ENCODE measurements around the gene PELI3.

DNA sequence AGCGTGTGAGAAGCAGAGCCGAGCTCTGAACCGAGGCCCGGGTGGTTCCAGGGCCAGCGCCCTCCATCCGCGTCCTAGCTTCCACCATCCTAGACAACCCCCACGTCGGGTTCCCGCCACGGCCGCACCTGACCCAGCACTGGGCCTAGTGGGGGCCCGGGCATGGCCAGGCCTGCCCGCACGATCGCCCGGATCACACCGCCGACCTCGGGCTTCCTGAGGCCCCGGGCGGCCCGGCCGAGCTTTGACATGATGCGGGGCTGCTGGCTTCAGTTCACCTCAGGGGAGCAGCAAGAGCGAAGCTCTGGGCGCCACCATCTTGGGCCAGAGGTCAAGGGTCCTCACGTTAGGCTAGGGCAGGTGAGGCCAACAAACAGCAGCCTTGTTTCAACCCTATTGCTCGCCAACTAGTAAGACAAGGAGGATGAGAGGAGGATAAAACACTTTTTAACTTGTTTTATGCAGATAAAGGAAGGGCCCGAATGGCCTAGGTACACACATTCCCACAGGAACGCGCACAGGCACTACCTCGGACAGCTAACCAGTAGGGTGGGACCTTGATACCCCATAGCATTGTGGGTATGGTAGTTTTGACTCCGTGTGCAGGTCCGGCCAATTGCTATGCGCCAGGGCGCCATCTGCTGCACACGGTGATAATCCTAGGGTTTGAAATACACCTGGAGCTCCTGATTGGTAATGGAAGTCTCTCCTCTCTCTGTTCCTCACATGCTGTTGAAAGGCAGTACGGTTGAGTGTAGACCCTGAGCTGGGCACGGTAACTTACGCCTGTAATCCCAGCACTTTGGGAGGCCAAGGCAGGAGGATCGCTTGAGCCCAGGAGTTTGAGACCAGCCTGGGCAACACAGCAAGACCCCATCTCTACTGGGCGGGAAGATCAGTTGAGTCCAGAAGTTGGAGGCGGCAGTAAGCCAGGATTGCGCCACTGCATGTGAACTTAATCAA lies 27.9 kb upstream of the PELI3 start, which contains the start of gene MRPL11:
- TF ChIP-seq, protein P1, sequence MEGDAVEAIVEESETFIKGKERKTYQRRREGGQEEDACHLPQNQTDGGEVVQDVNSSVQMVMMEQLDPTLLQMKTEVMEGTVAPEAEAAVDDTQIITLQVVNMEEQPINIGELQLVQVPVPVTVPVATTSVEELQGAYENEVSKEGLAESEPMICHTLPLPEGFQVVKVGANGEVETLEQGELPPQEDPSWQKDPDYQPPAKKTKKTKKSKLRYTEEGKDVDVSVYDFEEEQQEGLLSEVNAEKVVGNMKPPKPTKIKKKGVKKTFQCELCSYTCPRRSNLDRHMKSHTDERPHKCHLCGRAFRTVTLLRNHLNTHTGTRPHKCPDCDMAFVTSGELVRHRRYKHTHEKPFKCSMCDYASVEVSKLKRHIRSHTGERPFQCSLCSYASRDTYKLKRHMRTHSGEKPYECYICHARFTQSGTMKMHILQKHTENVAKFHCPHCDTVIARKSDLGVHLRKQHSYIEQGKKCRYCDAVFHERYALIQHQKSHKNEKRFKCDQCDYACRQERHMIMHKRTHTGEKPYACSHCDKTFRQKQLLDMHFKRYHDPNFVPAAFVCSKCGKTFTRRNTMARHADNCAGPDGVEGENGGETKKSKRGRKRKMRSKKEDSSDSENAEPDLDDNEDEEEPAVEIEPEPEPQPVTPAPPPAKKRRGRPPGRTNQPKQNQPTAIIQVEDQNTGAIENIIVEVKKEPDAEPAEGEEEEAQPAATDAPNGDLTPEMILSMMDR (conservative IDR thresholded peaks at IDR 0.05; ENCODE audit: low read length): peak; percentile 84
- no peak for TF ChIP-seq EZH2phosphoT487 (IDR thresholded peaks at IDR 0.05; ENCODE audit: borderline replicate concordance, low read depth, low read length)
